ENCODE data around the gene ATP5ME.

GRCh38 chr4:717601-718320 is 43.7 kb upstream of the ATP5ME start:
- TF ChIP-seq EZH2phosphoT487 (IDR thresholded peaks at IDR 0.05) (no peak), CTCF (IDR thresholded peaks at IDR 0.05) (no peak)
